HG03520 (cell line): ENCODE data around the gene ATCAY.

Experiments
- ATAC-seq: cut with Tn5 transposase; IDR thresholded peaks from one replicate; pipeline ENCODE4 v1.9.1; 2021; ENCODE audit warnings: mild to moderate bottlenecking, moderate library complexity; ENCODE audit not compliant: unreplicated experiment

Gene ATCAY, protein sequence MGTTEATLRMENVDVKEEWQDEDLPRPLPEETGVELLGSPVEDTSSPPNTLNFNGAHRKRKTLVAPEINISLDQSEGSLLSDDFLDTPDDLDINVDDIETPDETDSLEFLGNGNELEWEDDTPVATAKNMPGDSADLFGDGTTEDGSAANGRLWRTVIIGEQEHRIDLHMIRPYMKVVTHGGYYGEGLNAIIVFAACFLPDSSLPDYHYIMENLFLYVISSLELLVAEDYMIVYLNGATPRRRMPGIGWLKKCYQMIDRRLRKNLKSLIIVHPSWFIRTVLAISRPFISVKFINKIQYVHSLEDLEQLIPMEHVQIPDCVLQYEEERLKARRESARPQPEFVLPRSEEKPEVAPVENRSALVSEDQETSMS

DNA sequence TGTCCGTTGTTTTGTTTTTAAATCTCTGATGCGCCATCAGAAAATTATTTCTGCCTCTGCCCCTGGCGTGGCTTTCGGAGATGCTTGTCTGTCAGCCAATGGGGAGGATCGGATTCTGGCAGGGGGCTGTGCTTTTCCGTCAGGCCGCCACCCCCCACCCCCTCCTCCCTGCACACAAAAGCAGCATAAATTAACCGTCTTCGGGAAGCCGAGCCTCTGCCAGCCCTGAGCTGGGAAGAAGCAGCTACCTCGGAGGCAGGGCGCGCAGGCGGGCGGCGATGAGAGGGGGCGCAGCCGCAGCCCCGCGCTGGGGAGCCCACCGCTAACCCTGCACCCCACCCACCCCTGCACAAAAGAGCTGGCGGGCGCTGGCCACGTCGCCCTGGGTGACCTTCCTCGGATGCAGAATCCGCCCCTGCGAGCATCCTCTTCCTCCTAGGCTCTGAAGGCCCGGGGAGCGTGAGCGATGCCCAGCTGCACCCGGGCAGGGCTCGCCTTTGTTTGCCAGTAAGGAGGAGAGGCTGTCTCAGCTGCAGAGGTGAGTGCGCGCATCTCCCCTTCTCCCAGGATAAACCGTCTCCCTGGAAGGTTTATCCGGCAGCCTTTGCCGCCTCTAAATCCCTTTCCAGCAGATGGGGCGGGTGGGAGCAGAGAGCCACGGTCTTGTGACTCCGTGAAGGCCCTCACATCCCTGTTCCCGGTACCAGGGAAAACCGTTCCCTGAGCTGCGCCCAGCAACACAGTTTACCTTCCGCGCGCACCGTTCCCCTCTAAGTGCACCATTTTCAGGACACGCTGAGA is at the start of gene ATCAY:
Gene ATCAY (plus strand): TSS at position 215 of the 801 bp plus-strand sequence. CDS start 5,083 bp downstream, outside the sequence.
- ATAC-seq = no peak

DNA sequence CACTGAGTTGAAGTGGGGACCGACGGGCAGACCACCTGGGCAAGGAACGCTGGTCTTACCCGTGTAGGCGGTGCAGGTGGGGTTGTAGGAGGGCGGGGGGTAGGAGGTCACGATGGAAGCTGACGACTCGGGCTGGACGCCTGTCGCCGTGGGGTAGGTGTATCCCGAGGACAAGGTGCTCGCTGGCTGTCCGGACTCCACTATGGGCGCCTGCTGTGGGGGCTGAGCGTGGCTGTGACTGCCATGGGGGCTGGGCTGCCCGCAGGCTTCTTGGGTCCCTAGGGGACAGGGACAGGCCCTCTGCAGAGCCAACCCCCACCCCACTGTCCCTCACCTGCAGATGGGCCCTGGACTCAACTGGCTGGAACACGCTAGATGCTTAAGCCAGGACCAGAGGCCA is 48.9 kb upstream of the ATCAY start:
- no peak for ATAC-seq

DNA sequence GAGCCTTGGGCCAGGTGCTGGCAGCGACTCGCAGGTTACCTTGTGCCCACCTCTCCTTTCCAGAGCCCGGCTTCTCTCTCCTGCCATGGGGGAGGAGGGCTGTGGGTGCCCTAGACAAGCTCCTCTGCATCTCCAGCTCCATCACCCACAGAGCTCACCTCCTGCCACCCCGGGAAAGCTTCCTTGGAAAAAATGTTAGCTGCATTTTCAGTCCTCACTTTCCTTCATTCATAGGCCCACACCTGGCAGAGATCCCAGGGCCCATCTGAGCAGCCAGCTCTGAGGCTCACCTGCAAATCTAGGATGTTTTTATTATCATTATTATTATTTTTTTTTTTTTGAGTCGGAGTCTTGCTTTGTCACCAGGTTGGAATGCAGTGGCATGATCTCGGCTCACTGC is 48.5 kb upstream of the ATCAY start:
- no peak for ATAC-seq

- ATAC-seq = no peak
Measured at GRCh38 chr19:3833578-3834348, 46.7 kb upstream of the ATCAY start.

DNA sequence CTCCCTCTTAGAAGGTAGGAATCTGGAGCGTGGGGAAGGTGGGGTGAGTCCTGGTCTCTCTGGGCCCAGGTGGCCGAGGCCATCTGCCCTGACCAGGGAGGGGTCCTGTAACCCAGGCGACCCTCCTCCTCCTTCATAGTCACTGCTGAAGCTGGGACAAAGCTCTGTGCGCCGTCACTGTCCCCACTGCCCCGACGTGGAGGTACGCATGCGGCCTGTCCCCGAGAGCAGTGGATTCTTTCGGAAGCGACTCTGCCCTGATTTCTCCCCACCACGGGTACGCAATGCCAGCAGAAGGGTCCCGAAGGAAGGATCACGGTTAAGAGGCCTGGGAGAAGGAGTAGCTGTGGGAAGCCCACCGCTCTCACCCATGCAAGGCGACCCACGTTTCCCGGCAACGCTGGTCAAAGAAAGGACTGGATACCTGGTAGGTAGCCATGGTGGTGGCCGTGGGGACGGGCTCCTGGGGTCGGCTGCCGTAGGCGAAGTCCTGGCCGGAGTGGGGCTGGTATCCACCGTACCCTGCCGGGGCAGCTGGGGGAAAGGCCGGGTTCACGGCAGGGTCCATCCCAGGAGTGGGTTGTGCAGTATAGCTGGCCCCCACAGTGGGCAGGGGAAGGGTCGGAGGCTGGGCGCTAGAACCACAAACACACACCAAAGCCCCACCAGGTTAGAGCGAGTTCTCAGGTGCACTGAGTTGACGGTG is 46.0 kb upstream of the ATCAY start:
- no peak for ATAC-seq

GRCh38 chr19:3835055-3835435 is 45.4 kb upstream of the ATCAY start:
- no peak for ATAC-seq

DNA sequence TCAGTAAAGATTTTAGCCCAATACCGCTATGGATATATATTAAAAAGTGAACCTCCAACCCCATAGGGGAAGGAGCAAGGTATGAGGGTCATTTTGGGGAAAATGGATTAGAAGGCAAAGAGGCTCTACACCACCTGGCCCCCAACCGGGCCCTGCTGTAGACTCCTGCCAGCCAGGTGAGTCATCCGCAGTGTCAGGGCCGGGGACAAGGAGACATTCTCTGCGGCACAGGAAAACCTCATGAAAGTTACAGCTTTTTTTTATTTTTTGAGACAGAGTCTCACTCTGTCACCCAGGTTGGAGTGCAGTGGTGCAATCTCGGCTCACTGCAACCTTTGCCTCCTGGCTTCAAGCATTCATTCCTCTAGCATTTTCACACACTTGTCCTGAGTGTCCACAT is 43.6 kb upstream of the ATCAY start:
- ATAC-seq = no peak

DNA sequence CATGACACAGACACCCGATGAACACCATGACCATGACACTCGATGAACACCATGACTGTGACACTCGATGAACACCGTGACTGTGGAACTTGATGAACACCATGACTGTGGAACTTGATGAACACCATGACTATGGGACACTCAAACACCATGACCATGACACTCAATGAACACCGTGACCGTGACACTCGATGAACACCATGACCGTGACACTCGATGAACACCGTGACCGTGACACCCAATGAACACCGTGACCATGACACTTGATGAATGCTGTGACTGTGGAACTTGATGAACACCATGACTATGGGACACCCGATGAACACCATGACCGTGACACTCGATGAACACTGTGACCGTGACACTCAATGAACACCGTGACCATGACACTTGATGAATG is 43.2 kb upstream of the ATCAY start:
- no peak for ATAC-seq

GRCh38 chr19:3837922-3838321 is 42.6 kb upstream of the ATCAY start:
- ATAC-seq = no peak

DNA sequence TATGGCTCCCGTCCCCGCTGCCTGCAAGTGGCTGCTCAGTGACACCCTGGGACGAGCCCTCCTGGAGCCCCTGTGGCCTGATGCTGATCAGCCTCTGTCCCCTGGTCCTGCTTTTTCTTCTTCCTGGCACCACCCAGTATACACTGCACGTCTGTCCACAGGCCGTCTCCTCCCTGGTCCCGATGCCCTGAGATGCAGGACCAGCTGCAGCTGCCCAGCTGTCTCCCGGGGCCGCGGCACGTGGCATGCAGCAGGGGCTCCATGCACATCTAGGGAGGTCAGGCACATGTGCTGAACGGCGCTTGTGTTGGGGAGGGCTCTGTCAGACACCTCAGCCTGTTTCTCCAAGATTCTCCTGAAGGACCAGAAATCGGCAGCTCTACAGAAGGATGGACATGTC is 41.8 kb upstream of the ATCAY start:
- ATAC-seq = no peak

DNA sequence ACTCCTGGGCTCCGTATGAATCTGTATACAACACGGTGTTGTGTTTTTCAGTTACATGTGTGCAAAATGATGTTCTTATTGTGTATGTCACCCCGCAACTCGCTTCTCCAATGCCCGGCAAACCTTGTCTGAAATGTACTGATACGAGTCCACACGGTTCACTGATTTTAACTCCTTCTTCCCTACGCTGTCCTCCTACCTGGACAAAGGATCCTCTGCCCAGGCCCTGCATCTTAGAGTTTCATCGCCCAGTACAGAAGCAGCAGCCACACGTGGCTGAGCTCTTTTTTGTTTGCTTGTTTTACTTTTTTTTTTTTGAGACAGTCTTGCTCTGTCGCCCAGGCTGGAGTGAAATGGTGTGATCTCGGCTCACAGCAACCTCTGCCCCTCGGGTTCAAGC is 40.5 kb upstream of the ATCAY start:
- no peak for ATAC-seq

GRCh38 chr19:3840804-3841203 is 39.7 kb upstream of the ATCAY start:
- ATAC-seq = no peak

GRCh38 chr19:3842948-3843347 is 37.5 kb upstream of the ATCAY start:
- ATAC-seq = no peak

- ATAC-seq = no peak
Measured at GRCh38 chr19:3844596-3844995, 35.9 kb upstream of the ATCAY start.

GRCh38 chr19:3849092-3849491 is 31.4 kb upstream of the ATCAY start:
- ATAC-seq = no peak

DNA sequence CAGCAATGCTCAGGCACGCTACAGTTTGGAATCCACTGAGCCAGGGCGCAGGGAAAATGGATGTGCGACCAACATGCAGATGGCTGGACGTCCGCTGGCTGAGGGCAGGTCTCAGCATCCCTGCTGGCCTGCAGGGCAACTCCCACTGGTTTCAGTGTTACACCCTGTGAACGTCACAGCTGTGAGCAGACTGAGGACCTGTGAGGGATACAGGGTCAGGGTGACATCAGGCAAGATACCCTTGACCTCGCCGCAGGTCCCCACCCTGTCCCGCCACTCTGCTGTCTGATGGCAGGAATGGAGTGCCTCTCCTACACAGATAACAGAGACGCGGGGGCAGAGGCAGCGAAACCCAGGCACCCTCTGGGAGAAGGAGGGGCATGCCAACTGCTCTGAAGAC is 30.7 kb upstream of the ATCAY start:
- ATAC-seq = no peak

GRCh38 chr19:3850320-3850972 is 30.0 kb upstream of the ATCAY start:
- no peak for ATAC-seq

GRCh38 chr19:3851254-3852176 is 29.0 kb upstream of the ATCAY start:
- ATAC-seq = no peak

GRCh38 chr19:3852177-3852511 is 28.3 kb upstream of the ATCAY start:
- no peak for ATAC-seq
